ENCODE measurements around the gene RAB10. TPM values are rescaled to one million over a fixed set of nuclear protein-coding genes. Genes with fewer than 3 reads are reported as not detected.
A peak's percentile ranks its signal among the peaks of the same experiment; 100 is the strongest.

The RAB10 gene
- total and polyA plus RNA-seq, 4 donors, result 37.6 to 149 (median 85.2) TPM

DNA sequence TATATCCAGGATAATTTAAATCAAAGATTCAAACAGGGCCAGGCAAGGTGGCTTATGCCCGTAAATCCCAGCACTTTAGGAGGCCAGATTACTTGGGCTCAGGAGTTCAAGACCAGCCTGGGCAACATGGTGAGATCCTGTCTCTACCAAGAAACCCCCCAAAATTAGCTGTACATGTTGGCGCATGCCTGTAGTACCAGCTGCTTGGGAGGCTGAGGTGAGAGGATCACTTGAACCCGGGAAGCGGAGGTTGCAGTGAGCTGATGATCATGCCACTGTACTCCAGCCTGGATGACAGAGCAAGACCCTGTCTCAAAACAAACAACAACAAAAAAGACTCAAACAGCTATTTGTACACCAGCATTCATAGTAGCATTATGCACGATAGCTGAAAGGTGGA lies 9.2 kb downstream of the RAB10 start:
- no peak overlapping the region for H3K27ac ChIP-seq (ENCODE audit: low read depth in 1 of 2, low read length in 1 of 2)

GRCh38 chr2:26043862-26044696 lies 10.2 kb downstream of the RAB10 start:
- ATAC-seq (ENCODE audit: insufficient read depth, low FRiP score) (no peak), DNase-seq (peak in 1 of 3 donors; percentile 23)
- Histone ChIP-seq H3K36me3 (ENCODE audit: control insufficient read depth in 4 of 4, insufficient read depth in 4 of 4, low read length in 4 of 4) (peaks cover 0 to 4% (median 0%) of the 10 kb centered on the region in 4 donors), H3K4me3 (no peak overlapping the region), H3K9me3 (ENCODE audit: control insufficient read depth in 4 of 4, insufficient read depth in 3 of 4, low read length in 3 of 4) (no peaks in the 10 kb centered on the region), H3K9ac (ENCODE audit: insufficient read depth in 1 of 2, low read length in 2 of 2) (peak overlapping the region in 1 of 2 donors; percentile 9), H3K4me1 (ENCODE audit: control insufficient read depth in 5 of 5, insufficient read depth in 5 of 5, low read length in 5 of 5) (peaks cover 0 to 9% (median 7%) of the 10 kb centered on the region in 5 donors), H3K27me3 (ENCODE audit: control insufficient read depth in 3 of 3, insufficient read depth in 3 of 3, low read length in 2 of 3) (no peaks in the 10 kb centered on the region), H3K27ac (ENCODE audit: low read depth in 1 of 2, low read length in 1 of 2) (no peak overlapping the region)
- TF ChIP-seq, protein P1, sequence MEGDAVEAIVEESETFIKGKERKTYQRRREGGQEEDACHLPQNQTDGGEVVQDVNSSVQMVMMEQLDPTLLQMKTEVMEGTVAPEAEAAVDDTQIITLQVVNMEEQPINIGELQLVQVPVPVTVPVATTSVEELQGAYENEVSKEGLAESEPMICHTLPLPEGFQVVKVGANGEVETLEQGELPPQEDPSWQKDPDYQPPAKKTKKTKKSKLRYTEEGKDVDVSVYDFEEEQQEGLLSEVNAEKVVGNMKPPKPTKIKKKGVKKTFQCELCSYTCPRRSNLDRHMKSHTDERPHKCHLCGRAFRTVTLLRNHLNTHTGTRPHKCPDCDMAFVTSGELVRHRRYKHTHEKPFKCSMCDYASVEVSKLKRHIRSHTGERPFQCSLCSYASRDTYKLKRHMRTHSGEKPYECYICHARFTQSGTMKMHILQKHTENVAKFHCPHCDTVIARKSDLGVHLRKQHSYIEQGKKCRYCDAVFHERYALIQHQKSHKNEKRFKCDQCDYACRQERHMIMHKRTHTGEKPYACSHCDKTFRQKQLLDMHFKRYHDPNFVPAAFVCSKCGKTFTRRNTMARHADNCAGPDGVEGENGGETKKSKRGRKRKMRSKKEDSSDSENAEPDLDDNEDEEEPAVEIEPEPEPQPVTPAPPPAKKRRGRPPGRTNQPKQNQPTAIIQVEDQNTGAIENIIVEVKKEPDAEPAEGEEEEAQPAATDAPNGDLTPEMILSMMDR (IDR thresholded peaks at IDR 0.05; ENCODE audit: control extremely low read depth, extremely low read depth), result no peak
- whole genome bisulfite sequencing, 2 donors, result 39 to 41% methylated on average over 8 of the region's 8 CpGs

More for the DNA sequence above, 9.2 kb downstream of the RAB10 start:
- TF ChIP-seq, protein P1 (IDR thresholded peaks at IDR 0.05; ENCODE audit: control extremely low read depth, extremely low read depth), result no peak
- no peaks in the 10 kb centered on the region for H3K27me3 ChIP-seq (ENCODE audit: control insufficient read depth in 3 of 3, insufficient read depth in 3 of 3, low read length in 2 of 3)
- peaks cover 0 to 3% (median 1%) of the 10 kb centered on the region in 4 donors for H3K36me3 ChIP-seq (ENCODE audit: control insufficient read depth in 4 of 4, insufficient read depth in 4 of 4, low read length in 4 of 4)
- H3K4me3 ChIP-seq, result no peak overlapping the region
- H3K9me3 ChIP-seq (ENCODE audit: control insufficient read depth in 4 of 4, insufficient read depth in 3 of 4, low read length in 3 of 4), result no peaks in the 10 kb centered on the region
- WGBS, 2 donors, result 92 to 96% methylated on average over 5 of the region's 5 CpGs
- H3K9ac ChIP-seq (ENCODE audit: insufficient read depth in 1 of 2, low read length in 2 of 2), result no peak overlapping the region
- H3K4me1 ChIP-seq (ENCODE audit: control insufficient read depth in 5 of 5, insufficient read depth in 5 of 5, low read length in 5 of 5), result peaks cover 0 to 9% (median 7%) of the 10 kb centered on the region in 5 donors
- ATAC-seq (ENCODE audit: insufficient read depth, low FRiP score) (no peak), DNase-seq (no peak)

DNA sequence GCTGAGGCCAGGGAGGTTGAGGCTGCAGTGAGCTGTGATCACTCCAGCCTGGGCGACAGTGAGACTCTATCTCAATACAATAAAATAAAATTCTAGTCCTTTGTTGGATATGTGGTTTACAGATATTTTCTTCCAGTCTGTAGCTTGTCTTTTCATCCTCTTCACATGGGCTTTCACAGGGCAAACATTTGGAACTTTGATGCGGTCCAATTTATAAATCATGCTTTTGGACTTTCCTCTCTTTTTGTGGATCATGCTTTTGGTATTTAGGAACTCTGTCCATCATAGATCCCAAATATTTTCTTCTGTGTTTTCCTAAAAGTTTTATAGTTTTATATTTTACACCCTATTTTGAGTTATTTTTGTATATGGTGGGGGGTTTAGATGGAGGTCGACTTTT lies 14.9 kb downstream of the RAB10 start:
- H3K9me3 ChIP-seq (ENCODE audit: control insufficient read depth in 4 of 4, insufficient read depth in 3 of 4, low read length in 3 of 4), result no peaks in the 10 kb centered on the region
- no peak overlapping the region for H3K9ac ChIP-seq (ENCODE audit: insufficient read depth in 1 of 2, low read length in 2 of 2)
- peaks cover 0 to 8% (median 6%) of the 10 kb centered on the region in 5 donors for H3K4me1 ChIP-seq (ENCODE audit: control insufficient read depth in 5 of 5, insufficient read depth in 5 of 5, low read length in 5 of 5)
- ATAC-seq (ENCODE audit: insufficient read depth, low FRiP score), result no peak
- H3K27ac ChIP-seq (ENCODE audit: low read depth in 1 of 2, low read length in 1 of 2), result no peak overlapping the region
- H3K27me3 ChIP-seq (ENCODE audit: control insufficient read depth in 3 of 3, insufficient read depth in 3 of 3, low read length in 2 of 3), result no peaks in the 10 kb centered on the region
- TF ChIP-seq, protein P1 (IDR thresholded peaks at IDR 0.05; ENCODE audit: control extremely low read depth, extremely low read depth), result no peak
- no peak overlapping the region for H3K4me3 ChIP-seq
- WGBS, 2 donors, result 83 to 94% methylated on average over 3 of the region's 3 CpGs
- no peak for DNase-seq
- peaks cover 0 to 2% (median 0%) of the 10 kb centered on the region in 4 donors for H3K36me3 ChIP-seq (ENCODE audit: control insufficient read depth in 4 of 4, insufficient read depth in 4 of 4, low read length in 4 of 4)
